Stimulated activated CD8-positive, alpha-beta memory T cell treated with anti-CD3 and anti-CD28 coated beads, Interleukin-4, amount 100 ng/mL, for 4 hours (primary cell): ENCODE data around the gene SELENOO.
A peak's percentile ranks its signal among the peaks of the same experiment; 100 is the strongest.

ENCODE experiments used
- DNase-seq, 2 donors: peaks; one replicate each; pipeline ENCODE4 v3.0.0-alpha.2; 2020; ENCODE audit warnings: low read depth in 2 of 2, low spot score in 1 of 2

SELENOO gene

DNA sequence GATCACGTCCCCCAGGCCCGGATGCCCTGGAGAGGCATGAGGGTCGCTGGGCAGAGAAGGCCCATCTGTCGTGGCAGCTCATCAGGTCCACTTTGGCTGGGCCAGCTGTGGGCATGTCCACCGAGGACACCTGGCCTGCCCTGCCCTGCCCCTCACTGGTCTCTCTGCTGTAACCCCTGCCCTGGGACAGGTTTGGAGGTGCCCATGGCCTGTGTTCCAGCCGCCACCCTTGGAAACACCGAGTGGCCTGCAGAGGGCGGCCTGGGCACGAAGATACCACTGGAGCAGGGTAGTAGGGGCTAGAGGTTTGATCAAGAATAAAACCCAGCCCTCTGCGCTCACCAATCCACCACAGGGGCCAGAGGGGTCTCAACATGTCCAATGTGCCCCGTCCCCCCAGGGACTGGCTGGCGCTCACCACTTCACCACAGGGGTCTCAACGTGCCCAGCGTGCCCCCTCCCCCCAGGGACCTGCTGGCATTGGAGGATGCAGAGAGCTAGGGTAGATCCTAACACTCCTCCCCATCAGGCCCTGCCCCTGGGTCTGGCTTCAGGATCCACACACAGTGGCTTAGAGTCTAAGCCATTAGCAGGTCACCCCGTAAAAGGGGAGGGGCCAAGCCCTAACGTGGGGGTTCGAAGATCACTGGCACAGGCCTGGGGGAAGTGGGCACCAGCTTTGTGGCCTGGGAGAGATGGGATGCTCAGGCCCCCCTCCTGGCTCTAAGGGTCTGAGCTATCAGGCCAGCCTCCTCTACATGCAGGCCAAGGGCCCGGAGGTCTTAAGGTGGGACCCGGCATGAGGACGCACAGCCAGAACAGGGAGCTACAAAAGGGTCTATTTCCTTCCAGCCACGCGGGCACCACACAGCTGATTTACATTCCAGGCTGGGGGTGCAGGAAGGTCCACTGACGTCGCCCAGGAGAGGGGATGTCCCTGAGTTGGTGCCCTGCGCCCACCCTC, 51.6 kb downstream of the SELENOO start:
- peak; percentile 50 to 56 for DNase-seq

DNA sequence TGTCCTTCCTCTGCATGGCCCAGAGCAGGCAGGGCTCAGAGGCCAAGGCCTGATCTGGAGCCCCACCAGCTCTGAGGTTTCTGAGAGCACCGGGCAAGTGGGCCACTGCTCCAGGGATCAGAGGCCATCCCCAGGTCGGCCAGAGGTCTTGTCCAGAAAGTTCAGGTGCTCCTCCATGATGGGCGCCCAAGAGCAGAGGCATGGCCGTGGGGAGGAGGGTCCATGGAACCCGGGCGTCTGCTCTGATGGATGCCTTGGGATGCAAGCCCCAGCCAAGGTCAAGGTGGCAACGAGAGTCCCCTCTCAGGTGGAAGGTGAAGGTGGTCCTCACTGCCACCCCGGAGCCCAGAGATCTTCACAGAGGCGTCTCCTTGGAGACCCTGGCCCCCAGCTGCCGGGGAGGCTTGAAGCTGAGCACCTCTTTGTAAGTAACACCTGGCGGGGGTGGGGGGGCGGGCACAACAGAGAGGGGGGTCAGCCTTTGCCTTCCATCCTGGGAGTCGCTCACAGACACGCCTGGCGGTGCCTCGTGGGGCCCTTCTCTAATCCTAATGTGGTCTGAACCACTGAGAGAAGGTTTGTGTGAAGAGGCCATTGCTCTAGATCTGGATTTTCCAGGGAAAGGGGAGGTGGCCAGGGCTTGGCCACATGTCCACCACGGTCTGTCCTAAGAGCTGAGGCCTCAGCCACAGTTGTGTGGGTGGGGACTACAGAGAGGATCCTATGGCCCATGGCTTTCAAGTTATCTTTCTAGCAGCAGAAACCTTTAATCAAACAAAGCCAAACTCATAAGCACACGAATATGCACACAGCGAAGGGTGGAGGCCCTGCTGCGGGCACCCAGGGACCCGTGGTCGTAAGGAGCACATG, 52.5 kb downstream of the SELENOO start:
- DNase-seq = no peak

DNA sequence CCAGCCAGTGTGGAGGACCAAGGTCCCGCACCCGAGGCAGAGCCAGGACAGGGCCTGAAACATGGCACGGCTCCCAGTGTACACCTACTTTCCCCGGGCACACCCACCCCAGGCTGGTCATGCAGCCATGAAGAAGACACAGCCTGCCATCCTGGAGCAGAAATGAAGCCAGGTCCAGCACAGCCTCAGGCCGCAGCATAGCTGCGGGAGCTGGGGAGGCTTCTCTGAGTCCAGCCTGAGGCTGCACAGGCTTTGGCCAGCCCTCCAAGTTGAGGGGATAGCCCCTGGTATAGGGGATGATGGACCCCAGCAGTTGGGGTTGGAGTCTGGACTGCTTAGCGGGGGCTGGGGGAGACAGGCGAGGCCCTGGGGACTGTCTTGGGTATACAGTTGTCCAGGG, 53.1 kb downstream of the SELENOO start:
- DNase-seq = no peak

DNA sequence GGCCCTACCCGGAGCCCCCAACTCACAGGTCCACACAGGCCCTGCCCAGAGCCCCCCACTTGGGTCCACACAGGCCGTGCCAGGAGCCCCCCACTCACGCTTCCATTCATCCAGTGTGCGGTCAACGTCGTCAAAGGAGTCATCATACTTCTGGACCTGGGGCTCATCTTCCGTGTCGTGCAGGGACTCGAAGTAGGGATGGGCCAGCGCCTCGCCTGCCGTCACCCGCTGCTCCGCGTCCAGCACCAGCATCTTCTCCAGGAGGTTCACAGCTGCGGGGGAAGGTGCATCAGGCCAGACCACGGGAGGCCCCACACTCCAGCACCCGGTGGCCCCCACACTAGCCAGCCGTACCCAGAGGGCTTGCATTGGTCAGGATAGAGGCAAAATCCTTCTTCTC, 54.3 kb downstream of the SELENOO start:
- no peak for DNase-seq

DNA sequence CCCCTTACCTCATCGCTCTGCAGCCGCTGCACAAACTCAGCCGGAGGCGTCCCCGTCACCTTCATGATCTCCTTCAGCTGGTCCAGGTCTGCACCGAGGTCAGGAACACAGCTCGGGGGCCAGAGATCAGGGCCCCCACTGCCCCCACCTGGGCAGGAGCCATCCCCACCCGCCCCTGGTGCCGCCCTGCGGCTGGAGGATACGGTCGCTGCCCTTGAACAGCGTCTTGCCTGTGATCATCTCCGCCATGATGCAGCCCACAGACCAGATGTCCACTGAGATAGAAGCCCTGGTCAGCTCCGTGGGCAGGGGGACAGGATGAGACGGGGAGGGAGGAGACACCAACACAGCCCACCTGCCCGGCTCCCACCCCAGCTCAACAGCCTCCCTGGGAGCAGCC, 54.8 kb downstream of the SELENOO start:
- no peak for DNase-seq

DNA sequence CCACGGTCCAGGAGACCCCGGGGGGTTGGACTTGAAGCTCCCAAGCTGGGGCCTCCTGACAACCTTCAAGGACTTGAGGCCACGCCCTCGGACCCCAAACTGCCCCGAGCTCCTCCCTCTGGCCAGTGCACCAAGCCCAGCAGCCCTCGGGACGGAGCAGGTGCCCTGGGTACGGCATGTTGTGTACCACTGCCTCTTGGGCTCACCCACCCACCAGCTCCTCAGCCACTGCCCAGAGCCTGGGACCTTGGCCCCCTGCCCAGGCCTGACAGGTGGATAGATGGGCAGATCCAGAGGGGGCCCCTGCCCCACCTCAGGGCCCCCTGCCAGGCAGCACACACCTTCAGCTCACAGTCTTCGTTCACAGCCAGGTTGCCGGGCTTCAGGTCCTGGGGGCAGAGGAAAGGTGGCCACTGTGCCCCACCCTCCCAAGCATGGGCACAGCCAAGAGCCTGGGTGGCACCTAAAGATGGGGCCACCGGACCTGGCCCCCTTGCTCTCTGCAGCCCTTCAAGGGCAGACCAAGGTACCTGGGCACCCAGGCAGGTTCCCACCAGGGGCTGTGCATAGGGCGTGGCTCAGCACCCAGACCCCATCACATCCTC, 55.5 kb downstream of the SELENOO start:
- no peak for DNase-seq

DNA sequence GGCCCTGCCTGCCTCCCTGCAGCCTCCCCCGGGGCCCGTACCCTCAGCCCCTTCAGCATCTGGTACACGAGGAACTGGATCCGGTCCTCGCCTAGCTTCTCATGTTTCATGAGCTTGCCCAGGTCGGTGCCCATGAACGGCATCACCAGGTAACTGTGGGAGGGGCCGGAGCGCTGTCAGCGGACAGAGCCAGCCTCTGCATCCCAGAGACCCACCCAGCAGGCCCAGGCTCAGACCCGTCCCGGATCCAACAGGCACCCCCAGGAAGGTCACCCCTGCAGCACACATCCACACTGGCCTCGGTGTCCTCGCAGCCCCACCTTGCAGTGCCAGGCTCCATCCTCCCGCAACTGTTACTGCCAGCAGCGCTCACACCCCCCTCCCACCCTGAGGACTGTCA, 56.2 kb downstream of the SELENOO start:
- no peak for DNase-seq

DNA sequence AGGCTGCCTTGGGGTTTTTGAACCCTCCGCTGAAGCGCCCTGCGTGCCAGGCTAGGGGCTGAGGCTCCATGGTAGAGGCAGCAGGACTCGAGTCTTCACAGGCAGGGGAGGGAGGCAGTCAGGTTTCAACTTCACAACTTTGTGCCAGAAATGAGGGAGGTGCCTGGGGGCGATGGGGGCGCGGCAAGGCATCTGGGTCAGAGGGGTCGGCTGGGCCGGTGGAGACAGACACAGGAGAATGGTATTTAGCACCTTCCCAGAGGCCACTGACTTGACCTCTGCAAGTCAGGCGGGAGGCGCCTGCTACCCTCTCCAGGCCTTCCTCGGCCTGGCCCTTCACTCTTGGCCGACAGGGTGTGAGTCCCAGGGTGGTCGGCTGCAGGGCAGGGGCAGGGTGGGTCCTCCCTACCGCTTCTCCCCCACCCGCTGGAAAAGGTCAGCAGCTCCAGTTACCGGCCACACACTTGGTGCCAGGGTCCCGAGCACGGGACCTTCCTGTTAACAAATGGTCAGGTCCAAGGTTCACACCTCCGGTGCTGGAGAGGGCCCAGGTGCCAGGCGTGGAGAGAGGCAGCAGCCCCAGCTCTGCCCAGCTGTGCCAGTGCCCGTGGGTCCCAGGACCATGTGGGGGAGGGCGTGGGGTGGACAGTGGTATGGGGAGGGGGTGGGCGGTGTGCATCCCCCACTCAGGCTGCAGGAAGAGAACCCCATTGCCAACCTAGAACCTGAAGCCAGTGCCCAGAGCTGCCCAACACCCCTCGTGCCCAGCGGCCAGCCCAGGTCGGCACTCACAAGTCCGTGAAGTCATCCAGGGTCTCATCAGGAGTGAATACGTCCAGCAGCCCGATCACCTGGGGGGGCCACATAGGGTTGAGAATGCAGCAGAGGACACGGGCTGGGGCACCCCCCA, 56.9 kb downstream of the SELENOO start:
- DNase-seq = no peak

DNA sequence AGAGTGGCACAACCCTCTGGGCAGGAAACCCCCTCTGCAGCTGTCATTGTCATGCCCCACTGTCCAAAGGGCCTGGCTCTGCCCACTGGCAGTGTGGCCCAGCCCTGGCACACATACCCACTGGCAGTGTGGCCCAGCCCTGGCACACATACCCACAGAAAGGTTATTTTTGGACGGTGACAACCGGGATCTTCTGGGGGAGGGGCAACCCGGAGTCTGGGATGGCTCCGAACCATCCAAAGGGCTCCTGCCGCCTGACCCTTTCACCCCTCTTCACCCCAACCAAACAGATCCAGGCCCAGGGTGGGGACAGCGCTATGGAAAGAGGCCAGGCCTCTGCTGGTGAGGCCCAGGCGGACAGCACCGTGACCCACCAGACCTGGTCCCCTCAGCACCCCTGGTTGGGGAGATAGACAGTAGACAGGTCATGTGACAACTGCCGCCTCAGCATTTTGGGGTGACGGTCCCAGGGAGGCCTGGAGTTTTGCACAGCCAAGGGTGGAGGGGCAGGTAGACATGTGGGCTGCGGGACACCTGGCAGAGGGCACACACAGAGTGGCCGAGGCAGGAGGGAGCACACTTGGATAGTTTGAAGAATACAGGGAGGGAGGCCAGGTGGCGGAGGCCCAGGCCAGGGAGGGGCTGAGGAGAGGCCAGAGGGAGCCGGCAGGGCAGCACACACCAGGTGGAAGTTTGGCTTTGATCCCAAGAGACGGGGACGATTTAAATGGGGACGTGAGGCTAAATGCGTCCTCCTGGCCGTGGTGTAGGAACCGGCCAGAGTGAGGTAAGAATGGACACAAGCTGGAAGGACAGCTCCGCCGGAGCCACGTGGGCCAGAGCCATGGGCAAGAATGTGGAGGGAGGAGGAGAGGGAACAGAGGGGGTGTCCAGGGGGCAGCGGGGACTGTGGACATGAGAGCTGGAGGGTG, 57.8 kb downstream of the SELENOO start:
- DNase-seq = no peak

DNA sequence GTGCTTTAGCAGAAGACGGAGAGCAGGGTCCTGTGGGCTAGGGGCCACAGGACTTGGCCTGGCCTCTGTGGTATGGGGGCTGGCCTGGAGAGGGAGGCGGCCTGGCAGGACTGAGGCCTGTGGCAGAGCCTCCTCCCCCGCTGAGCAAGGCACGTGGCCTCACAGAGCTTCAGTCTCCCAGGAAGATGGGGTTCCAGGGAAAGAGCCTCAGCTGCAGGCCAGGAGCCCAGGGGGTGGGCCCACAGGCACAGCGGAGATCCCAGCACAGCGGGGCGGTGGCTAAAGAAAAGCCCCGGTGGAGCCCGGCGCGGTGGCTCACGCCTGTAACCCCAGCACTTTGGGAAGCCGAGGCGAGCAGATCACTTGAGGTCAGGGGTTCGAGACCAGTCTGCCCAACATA, 58.5 kb downstream of the SELENOO start:
- DNase-seq = no peak

DNA sequence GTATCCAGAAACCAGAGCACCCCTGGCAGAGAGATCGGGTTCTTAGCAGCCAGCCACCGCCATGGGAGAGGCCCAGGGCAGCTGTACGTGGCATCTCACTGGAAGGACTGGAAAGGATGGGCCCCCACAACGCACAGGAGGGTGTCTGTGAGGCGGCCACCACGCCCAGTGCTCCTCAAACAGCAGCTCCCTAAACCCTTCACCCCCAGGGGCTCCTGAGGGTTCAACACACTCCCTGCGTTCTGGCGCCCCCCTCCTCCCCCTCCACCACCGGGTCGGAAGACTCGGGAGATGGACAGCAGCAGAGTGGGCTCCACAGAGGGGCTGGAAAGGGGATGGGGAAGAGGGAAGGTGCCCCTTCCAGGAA, 59.6 kb downstream of the SELENOO start:
- DNase-seq = no peak

DNA sequence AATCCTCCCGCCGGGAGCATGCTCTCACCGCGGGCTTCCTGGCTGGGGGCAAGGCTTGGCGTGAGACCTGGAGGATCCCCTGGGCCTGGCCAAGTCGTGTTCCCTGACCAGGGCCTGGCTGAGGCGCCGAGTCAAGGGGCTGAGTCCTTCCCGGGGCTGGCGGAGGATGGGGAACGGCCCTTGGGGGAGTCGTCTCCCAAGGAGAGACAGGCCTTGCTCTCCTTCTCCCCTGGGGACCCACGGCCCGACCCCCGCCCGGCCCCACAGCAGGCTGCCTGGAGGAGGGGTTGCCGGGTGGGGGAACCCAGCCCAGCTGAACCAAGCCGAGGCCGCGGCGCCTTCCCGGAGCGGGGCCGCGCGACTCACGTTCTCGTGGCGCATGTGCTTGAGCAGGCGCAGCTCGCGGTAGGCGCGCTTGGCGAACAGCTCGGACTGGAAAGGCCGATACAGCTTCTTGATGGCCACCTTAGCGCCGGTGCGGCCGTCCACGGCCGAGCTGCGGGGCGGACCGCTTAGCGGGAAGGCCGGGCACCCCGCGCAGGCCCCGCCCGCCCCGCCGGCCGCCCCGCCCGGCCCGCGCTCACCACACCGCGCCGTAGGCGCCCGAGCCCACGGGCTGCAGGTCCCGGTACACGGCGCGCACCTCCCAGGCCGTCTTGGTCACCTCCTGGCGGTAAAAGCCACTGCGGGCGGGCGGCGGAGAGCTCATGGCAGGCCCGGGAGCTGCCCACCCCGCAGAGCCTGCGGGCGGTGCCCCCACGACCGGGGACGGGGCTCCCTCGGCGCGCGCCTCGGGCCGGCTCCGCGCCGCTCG, 60.2 kb downstream of the SELENOO start:
- DNase-seq = no peak

DNA sequence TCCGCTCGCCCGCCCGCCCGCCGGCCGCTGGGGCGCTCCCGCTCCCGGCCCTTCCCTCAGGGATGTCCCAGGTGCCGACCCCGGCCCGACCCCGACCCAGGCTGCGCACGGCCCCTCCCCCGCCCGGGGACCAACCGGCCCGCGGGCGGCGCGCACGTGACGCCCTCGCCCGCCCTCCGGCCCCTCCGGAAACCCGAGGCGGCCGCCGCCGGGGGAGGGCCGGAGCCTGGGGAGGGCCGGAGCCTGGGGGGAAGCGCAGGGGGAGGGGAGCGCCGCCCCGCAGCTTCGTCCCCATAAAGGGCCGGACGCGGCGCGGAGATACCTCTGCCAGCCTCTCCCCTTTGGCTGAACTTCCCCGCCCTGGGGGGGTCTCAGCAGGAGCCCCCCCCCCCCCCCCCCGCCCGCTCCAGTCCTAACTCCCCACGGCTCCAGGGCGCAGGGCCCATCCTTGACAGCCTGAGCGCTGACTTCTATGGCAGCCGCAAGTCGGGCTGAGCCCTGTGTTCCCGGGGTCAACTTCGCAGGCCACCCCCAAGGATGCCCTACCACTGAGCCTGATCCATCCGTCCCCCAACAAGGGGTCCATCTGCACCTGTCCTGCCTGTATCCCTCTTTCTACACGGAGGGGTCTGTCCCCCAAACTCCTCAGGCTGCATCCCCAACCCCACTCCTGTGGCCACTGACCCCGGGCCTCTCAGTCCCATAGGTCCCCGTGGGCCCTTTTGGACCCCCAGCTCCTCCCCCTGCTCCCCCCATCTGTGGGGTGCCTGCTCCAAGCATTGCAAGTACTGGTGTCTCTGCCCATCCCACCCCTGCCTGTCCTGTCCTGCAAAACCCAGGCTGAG, 61.0 kb downstream of the SELENOO start, which contains the start of gene MAPK12:
Gene MAPK12 (minus strand): TSS at position 69 of the 845 bp plus-strand sequence. CDS start 174 bp downstream, outside the sequence.
- DNase-seq = no peak

DNA sequence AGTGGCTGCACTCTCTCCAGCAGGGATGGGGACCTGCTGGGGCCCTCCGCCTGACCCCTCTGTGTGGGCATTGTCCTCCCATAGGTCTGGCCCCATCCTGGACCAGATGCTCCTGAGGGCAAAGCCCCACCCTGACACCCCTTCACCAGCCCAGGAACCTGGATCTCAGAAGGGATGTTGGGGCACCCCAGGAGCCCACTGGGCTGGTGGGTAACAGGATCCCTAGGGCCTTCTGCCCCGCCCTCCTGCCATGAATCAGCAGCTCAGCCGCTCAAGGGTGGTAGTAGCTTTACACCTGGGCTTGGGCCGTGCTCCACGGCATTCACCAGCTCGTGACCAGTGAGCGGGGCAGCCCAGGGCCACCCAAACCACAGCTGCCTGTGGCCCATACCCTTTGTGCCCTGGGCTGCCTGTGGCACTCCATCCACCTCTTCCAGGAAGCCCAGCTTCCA, 61.7 kb downstream of the SELENOO start:
- no peak for DNase-seq

DNA sequence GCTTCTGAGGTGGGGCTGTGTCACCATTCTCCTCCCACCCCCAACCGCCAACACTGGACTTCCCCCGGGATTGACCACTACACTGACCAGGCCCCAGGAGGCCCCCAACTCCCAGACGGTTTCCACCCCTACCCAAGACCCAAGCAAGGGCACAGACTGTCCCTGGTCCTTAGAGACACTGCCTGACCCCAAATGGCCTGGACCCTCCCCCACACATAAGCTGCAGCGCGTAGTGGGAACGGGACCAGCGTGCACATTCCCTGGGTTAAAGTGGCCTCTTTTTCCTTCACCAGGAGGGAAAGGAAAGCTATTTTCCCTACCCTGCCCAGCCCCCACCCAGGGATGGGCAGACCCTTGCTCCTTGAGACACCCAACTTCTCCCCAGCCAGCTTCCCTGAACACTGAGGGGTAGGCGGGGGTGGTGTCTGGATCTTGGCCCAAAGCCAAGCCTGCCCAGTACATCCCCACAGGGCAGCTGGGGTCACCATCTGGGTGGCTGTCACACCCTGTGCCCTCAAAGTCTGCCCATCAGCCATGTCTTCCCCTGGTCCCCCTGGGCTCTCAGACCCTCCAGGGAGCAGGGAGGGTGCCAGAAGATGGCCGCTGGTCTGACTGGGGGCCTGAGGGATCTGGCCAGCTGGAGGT, 62.3 kb downstream of the SELENOO start:
- no peak for DNase-seq

DNA sequence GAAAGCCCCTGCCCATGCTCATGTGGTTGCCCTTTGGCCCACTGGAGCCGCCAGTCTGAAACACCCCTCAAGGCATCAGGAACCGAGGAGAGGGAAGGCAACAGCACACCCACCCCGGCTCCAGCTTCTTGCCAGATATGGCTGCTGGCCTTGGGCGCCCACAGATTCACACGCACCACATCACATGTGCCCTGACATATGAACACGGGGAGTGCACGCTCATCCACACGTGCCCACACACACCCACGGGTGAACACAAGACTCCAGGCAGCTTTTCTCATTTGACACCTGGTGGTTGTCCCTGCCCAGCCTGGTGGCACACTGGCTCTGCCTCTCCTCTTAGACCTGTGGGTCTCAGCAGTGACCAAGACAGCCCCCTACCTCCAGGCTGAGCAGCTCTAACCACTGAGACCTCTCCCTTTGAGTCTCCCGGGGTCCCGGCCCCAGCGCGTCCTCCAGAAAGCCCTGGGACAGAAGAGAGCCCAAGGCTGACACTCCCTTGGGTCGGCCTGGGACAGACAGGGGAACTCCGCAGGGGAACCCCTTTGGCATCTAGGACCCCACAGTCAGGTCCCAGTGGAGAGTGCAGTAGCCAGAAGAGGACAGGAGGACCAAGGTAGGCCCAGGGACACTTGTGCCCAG, 63.4 kb downstream of the SELENOO start:
- no peak for DNase-seq
